ENCODE measurements around the gene UBE3A. TPM values are rescaled to one million over a fixed set of nuclear protein-coding genes. Genes with fewer than 3 reads are reported as not detected.
"Not testable (repeated sequence)": the region's sequence is repeated elsewhere in the genome, so short reads cannot be mapped to it uniquely, and the experiment has no call there.

Gene UBE3A
- total RNA-seq, 1 experiment from 2014 or later = 67.6 TPM

- Histone ChIP-seq H3K27ac (no peak overlapping the region), H3K36me3 (no peaks in the 10 kb centered on the region), H3K27me3 (replicated peaks) (no peaks in the 10 kb centered on the region), H3K9me3 (replicated peaks) (peaks cover 7% of the 10 kb centered on the region), H3K4me3 (no peak overlapping the region), H3K4me1 (replicated peaks) (no peaks in the 10 kb centered on the region)
- no peak for DNase-seq (ENCODE audit: low read depth in 1 of 2, low spot score in 2 of 2)
These were observed 16.4 kb upstream of the UBE3A start for GRCh38 chr15:25455226-25455625.

- H3K9me3 ChIP-seq (replicated peaks) = peaks cover 7% of the 10 kb centered on the region
- no peaks in the 10 kb centered on the region for H3K27me3 ChIP-seq (replicated peaks)
- DNase-seq (ENCODE audit: low read depth in 1 of 2, low spot score in 2 of 2) = no peak
- H3K4me3 ChIP-seq = no peak overlapping the region
- H3K27ac ChIP-seq = no peak overlapping the region
- H3K36me3 ChIP-seq = no peaks in the 10 kb centered on the region
- no peaks in the 10 kb centered on the region for H3K4me1 ChIP-seq (replicated peaks)
These were observed 15.9 kb upstream of the UBE3A start for GRCh38 chr15:25454771-25455170.

GRCh38 chr15:25453246-25453645 lies 14.4 kb upstream of the UBE3A start:
- H3K27ac ChIP-seq; H3K36me3 ChIP-seq; H3K4me3 ChIP-seq; DNase-seq (ENCODE audit: low read depth in 1 of 2, low spot score in 2 of 2); H3K9me3 ChIP-seq (replicated peaks); H3K27me3 ChIP-seq (replicated peaks); H3K4me1 ChIP-seq (replicated peaks): not testable (repeated sequence)

- DNase-seq (ENCODE audit: low read depth in 1 of 2, low spot score in 2 of 2) = no peak
- H3K9me3 ChIP-seq (replicated peaks) = peaks cover 12% of the 10 kb centered on the region
- no peaks in the 10 kb centered on the region for H3K4me1 ChIP-seq (replicated peaks)
- no peak overlapping the region for H3K27ac ChIP-seq
- no peaks in the 10 kb centered on the region for H3K27me3 ChIP-seq (replicated peaks)
- H3K4me3 ChIP-seq = no peak overlapping the region
- H3K36me3 ChIP-seq = no peaks in the 10 kb centered on the region
These were observed 12.7 kb upstream of the UBE3A start for GRCh38 chr15:25451501-25451900.

GRCh38 chr15:25450163-25450562 lies 11.3 kb upstream of the UBE3A start:
- H3K27ac ChIP-seq = no peak overlapping the region
- H3K4me3 ChIP-seq = no peak overlapping the region
- peaks cover 12% of the 10 kb centered on the region for H3K9me3 ChIP-seq (replicated peaks)
- no peaks in the 10 kb centered on the region for H3K4me1 ChIP-seq (replicated peaks)
- H3K27me3 ChIP-seq (replicated peaks) = no peaks in the 10 kb centered on the region
- no peak for DNase-seq (ENCODE audit: low read depth in 1 of 2, low spot score in 2 of 2)
- H3K36me3 ChIP-seq = no peaks in the 10 kb centered on the region

GRCh38 chr15:25446076-25446475 lies 7.3 kb upstream of the UBE3A start:
- no peak overlapping the region for H3K27ac ChIP-seq
- DNase-seq (ENCODE audit: low read depth in 1 of 2, low spot score in 2 of 2) = no peak
- H3K4me3 ChIP-seq = no peak overlapping the region
- no peaks in the 10 kb centered on the region for H3K4me1 ChIP-seq (replicated peaks)
- no peaks in the 10 kb centered on the region for H3K36me3 ChIP-seq
- no peaks in the 10 kb centered on the region for H3K27me3 ChIP-seq (replicated peaks)
- peaks cover 7% of the 10 kb centered on the region for H3K9me3 ChIP-seq (replicated peaks)

GRCh38 chr15:25445412-25445811 lies 6.6 kb upstream of the UBE3A start:
- no peaks in the 10 kb centered on the region for H3K27me3 ChIP-seq (replicated peaks)
- no peak overlapping the region for H3K27ac ChIP-seq
- H3K4me1 ChIP-seq (replicated peaks) = no peaks in the 10 kb centered on the region
- H3K9me3 ChIP-seq (replicated peaks) = peaks cover 5% of the 10 kb centered on the region; the same call in 1 of the 2 replicates
- no peak for DNase-seq (ENCODE audit: low read depth in 1 of 2, low spot score in 2 of 2)
- H3K36me3 ChIP-seq = no peaks in the 10 kb centered on the region
- no peak overlapping the region for H3K4me3 ChIP-seq

- peaks cover 3% of the 10 kb centered on the region; the same call in 1 of the 2 replicates for H3K9me3 ChIP-seq (replicated peaks)
- peaks cover 12% of the 10 kb centered on the region for H3K4me1 ChIP-seq (replicated peaks)
- H3K4me3 ChIP-seq = no peak overlapping the region
- H3K27me3 ChIP-seq (replicated peaks) = no peaks in the 10 kb centered on the region
- peaks cover 20% of the 10 kb centered on the region for H3K36me3 ChIP-seq
- H3K27ac ChIP-seq = no peak overlapping the region
- DNase-seq (ENCODE audit: low read depth in 1 of 2, low spot score in 2 of 2) = no peak
These were observed 2.3 kb upstream of the UBE3A start for GRCh38 chr15:25441111-25441510.

GRCh38 chr15:25439369-25439836 lies 579 bp upstream of the UBE3A start:
- H3K4me1 ChIP-seq (replicated peaks) = peaks cover 12% of the 10 kb centered on the region
- H3K4me3 ChIP-seq = peak overlapping the region; percentile 97
- peaks cover 33% of the 10 kb centered on the region for H3K36me3 ChIP-seq
- DNase-seq (ENCODE audit: low read depth in 1 of 2, low spot score in 2 of 2) = no peak
- peak overlapping the region; percentile 95 for H3K27ac ChIP-seq
- peaks cover 3% of the 10 kb centered on the region; the same call in 1 of the 2 replicates for H3K9me3 ChIP-seq (replicated peaks)
- no peaks in the 10 kb centered on the region for H3K27me3 ChIP-seq (replicated peaks)

GRCh38 chr15:25437777-25438600 lies 835 bp downstream of the UBE3A start:
- no peaks in the 10 kb centered on the region for H3K27me3 ChIP-seq (replicated peaks)
- peaks cover 34% of the 10 kb centered on the region for H3K36me3 ChIP-seq
- DNase-seq (ENCODE audit: low read depth in 1 of 2, low spot score in 2 of 2) = peak; percentile 72 to 79
- peaks cover 12% of the 10 kb centered on the region for H3K4me1 ChIP-seq (replicated peaks)
- H3K27ac ChIP-seq = peak overlapping the region; percentile 95
- peak overlapping the region; percentile 97 for H3K4me3 ChIP-seq
- peaks cover 3% of the 10 kb centered on the region; the same call in 1 of the 2 replicates for H3K9me3 ChIP-seq (replicated peaks)

- no peak for DNase-seq (ENCODE audit: low read depth in 1 of 2, low spot score in 2 of 2)
- H3K9me3 ChIP-seq (replicated peaks) = peaks cover 3% of the 10 kb centered on the region; the same call in 1 of the 2 replicates
- H3K4me1 ChIP-seq (replicated peaks) = peaks cover 12% of the 10 kb centered on the region
- H3K27ac ChIP-seq = no peak overlapping the region
- no peak overlapping the region for H3K4me3 ChIP-seq
- H3K27me3 ChIP-seq (replicated peaks) = no peaks in the 10 kb centered on the region
- H3K36me3 ChIP-seq = peaks cover 34% of the 10 kb centered on the region
These were observed 2.1 kb downstream of the UBE3A start for GRCh38 chr15:25436707-25437106.

GRCh38 chr15:25435474-25436243 lies 3.2 kb downstream of the UBE3A start:
- no peak overlapping the region for H3K4me3 ChIP-seq
- H3K9me3 ChIP-seq (replicated peaks) = peaks cover 3% of the 10 kb centered on the region; the same call in 1 of the 2 replicates
- peaks cover 39% of the 10 kb centered on the region for H3K36me3 ChIP-seq
- no peak overlapping the region for H3K27ac ChIP-seq
- peaks cover 12% of the 10 kb centered on the region for H3K4me1 ChIP-seq (replicated peaks)
- H3K27me3 ChIP-seq (replicated peaks) = no peaks in the 10 kb centered on the region
- DNase-seq (ENCODE audit: low read depth in 1 of 2, low spot score in 2 of 2) = no peak

- Histone ChIP-seq H3K9me3 (replicated peaks) (no peaks in the 10 kb centered on the region; the same call in 1 of the 2 replicates), H3K36me3 (peaks cover 27% of the 10 kb centered on the region), H3K4me3 (no peak overlapping the region), H3K27ac (no peak overlapping the region), H3K27me3 (replicated peaks) (no peaks in the 10 kb centered on the region), H3K4me1 (replicated peaks) (peaks cover 5% of the 10 kb centered on the region; the same call in 1 of the 2 replicates)
- no peak for DNase-seq (ENCODE audit: low read depth in 1 of 2, low spot score in 2 of 2)
These were observed 5.5 kb downstream of the UBE3A start for GRCh38 chr15:25433118-25433865.

Measured in SJSA1 (cell line).